Measurements from ENCODE around the gene LRRIQ1.

- TF ChIP-seq CTCF (IDR thresholded peaks at IDR 0.05) (no peak), EZH2phosphoT487 (IDR thresholded peaks at IDR 0.05) (no peak), EZH2 (IDR thresholded peaks at IDR 0.05) (no peak)
Observed at GRCh38 chr12:85036234-85036707, at the start of gene LRRIQ1, which contains the start of gene TSPAN19.
